PC-3 (cell line): ENCODE measurements around the gene OTX1. TPM values are rescaled to one million over a fixed set of nuclear protein-coding genes. Genes with fewer than 3 reads are reported as not detected.

Source experiments
- ATAC-seq: fragments of 200-7000 bp; cut with Tn5 transposase; 2 replicates; pipeline ENCODE4 v1.9.1; 2020; ENCODE audit warnings: mild to moderate bottlenecking, moderate library complexity
- BruUV-seq: library from RNA; stranded (reverse); fragments of 400-500 nt; replicated peaks from 2 replicates; lab custom pipeline; 2021; lab: Mats Ljungman, UMichigan
- CTCF ChIA-PET: fragments of 300-600 bp; sonication (Branson Sonifier 250); formaldehyde crosslinking; loops from one replicate; lab custom pipeline; 2022; ENCODE audit warnings: antibody characterized with exemption; lab: Charles Lee
- POLR2A ChIA-PET: fragments of 300-600 bp; sonication (Branson Sonifier 250); formaldehyde crosslinking; loops from one replicate; lab custom pipeline; 2022; ENCODE audit warnings: antibody characterized with exemption; ENCODE audit not compliant: unreplicated experiment; lab: Charles Lee
- DNase-seq: peaks from one replicate; pipeline ENCODE4 v3.0.0-alpha.2; 2015
- H2AFZ ChIP-seq: fragments of 300-600 bp; sonication (generic); 2 replicates; pipeline ENCODE4 v1.6.0; 2016; ENCODE audit warnings: antibody characterized with exemption, low read length
- H3F3A ChIP-seq: fragments of 300-600 bp; sonication (generic); one replicate; pipeline ENCODE4 v1.6.0; 2017; ENCODE audit warnings: antibody characterized with exemption, low read length, control low read depth, mild to moderate bottlenecking; ENCODE audit not compliant: unreplicated experiment
- H3K27ac ChIP-seq: fragments of 300-600 bp; sonication (generic); 2 replicates; pipeline ENCODE4 v1.5.1; 2016; ENCODE audit warnings: mild to moderate bottlenecking, low read length
- H3K27me3 ChIP-seq: fragments of 300-600 bp; sonication (generic); 2 replicates; pipeline ENCODE4 v1.6.1; 2016; ENCODE audit warnings: low read length, mixed read lengths
- H3K36me3 ChIP-seq: fragments of 300-600 bp; sonication (generic); 2 replicates; pipeline ENCODE4 v1.6.1; 2016; ENCODE audit warnings: low read depth, mixed run types, low read length, mixed read lengths
- H3K4me1 ChIP-seq: fragments of 300-600 bp; sonication (generic); 2 replicates; pipeline ENCODE4 v1.5.1; 2016; ENCODE audit warnings: low read length; ENCODE audit not compliant: insufficient read depth
- H3K4me2 ChIP-seq: fragments of 300-600 bp; sonication (generic); 2 replicates; pipeline ENCODE4 v1.6.0; 2016; ENCODE audit warnings: low read length
- H3K4me3 ChIP-seq: fragments of 300-600 bp; sonication (generic); 2 replicates; pipeline ENCODE4 v1.5.1; 2016; ENCODE audit warnings: mild to moderate bottlenecking, low read length, mixed read lengths
- H3K79me2 ChIP-seq: fragments of 300-600 bp; sonication (generic); 2 replicates; pipeline ENCODE4 v1.6.1; 2017; ENCODE audit warnings: low read length, mixed read lengths
- H3K9ac ChIP-seq: fragments of 300-600 bp; sonication (generic); 2 replicates; pipeline ENCODE4 v1.6.0; 2016; ENCODE audit warnings: mild to moderate bottlenecking, low read length
- H3K9me2 ChIP-seq: fragments of 300-600 bp; sonication (generic); replicated peaks from 2 replicates; pipeline ENCODE4 v1.6.1; 2016; ENCODE audit warnings: mixed run types, low read length, mixed read lengths
- H3K9me3 ChIP-seq: fragments of 300-600 bp; sonication (generic); 2 replicates; pipeline ENCODE4 v1.6.1; 2016; ENCODE audit warnings: low read length, mixed read lengths
- H4K20me1 ChIP-seq: fragments of 300-600 bp; sonication (generic); 2 replicates; pipeline ENCODE4 v1.6.1; 2016; ENCODE audit warnings: low read length, mixed read lengths
- CTCF ChIP-seq: fragments of 300-600 bp; sonication (generic); conservative IDR thresholded peaks from 2 replicates; pipeline ENCODE4 v1.5.1; 2017; ENCODE audit warnings: antibody characterized with exemption, low read depth, mild to moderate bottlenecking, low read length
- EZH2 ChIP-seq: fragments of 300-600 bp; sonication (generic); IDR thresholded peaks from one replicate; pipeline ENCODE4 v1.6.1; 2017; ENCODE audit warnings: antibody characterized with exemption, mild to moderate bottlenecking, low read length; ENCODE audit not compliant: unreplicated experiment
- EZH2phosphoT487 ChIP-seq: fragments of 300-600 bp; sonication (generic); IDR thresholded peaks from 2 replicates; pipeline ENCODE4 v1.6.1; 2018; ENCODE audit warnings: mild to moderate bottlenecking, antibody characterized with exemption, low read length, borderline replicate concordance
- intact Hi-C: fragments of 100-400 bp; cut with micrococcal nuclease; formaldehyde crosslinking; loops from 2 replicates; pipeline ENCODE4 v1.9.0; 2023
- total RNA-seq: library from RNA; depleted of rRNA; stranded (reverse); fragments of >200 nt; gene quantifications from 2 replicates; pipeline ENCODE4 v1.2.3, GENCODE V29; 2014

The OTX1 gene
- total RNA-seq, 1 experiment from 2014 or later = 2.3 TPM

- Histone ChIP-seq H3K27me3 (no peaks in the 10 kb centered on the region), H3K9ac (no peak overlapping the region), H3K36me3 (no peaks in the 10 kb centered on the region), H3K4me1 (peaks cover 15% of the 10 kb centered on the region), H2AFZ (no peak overlapping the region), H3K27ac (no peak overlapping the region), H3K4me3 (no peak overlapping the region), H3K4me2 (0 out of 2 replicates have a peak overlapping the region, but pooled peaks have one; percentile 6), H4K20me1 (no peaks in the 10 kb centered on the region), H3K79me2 (no peaks in the 10 kb centered on the region), H3K9me3 (no peaks in the 10 kb centered on the region), H3K9me2 (no peaks in the 10 kb centered on the region), H3F3A (no peaks in the 10 kb centered on the region)
- BruUV-seq = no TSS peak
- CTCF ChIA-PET = no interaction called here
- TF ChIP-seq EZH2phosphoT487 (no peak), CTCF (no peak), EZH2 (no peak)
- no peak for DNase-seq
- ATAC-seq = no peak
- intact Hi-C loops = no loop called here
- POLR2A ChIA-PET = interaction anchor here (0.6 kb wide), 1 partner anchor 679 kb away, joined by 3 read pairs; no protein-coding TSS in a partner anchor
These were observed 16.1 kb upstream of the OTX1 start for GRCh38 chr2:63034526-63034925.

- H3K9me2 ChIP-seq = no peaks in the 10 kb centered on the region
- H3K4me1 ChIP-seq = peaks cover 15% of the 10 kb centered on the region
- no peaks in the 10 kb centered on the region for H3K9me3 ChIP-seq
- DNase-seq = peak; percentile 12
- no peaks in the 10 kb centered on the region for H3F3A ChIP-seq
- no TSS peak for BruUV-seq
- H3K79me2 ChIP-seq = no peaks in the 10 kb centered on the region
- ChIA-PET CTCF (no interaction called here), POLR2A (interaction anchor here (0.6 kb wide), 1 partner anchor 679 kb away, joined by 3 read pairs; no protein-coding TSS in a partner anchor)
- no peak overlapping the region for H3K9ac ChIP-seq
- no peak overlapping the region for H3K27ac ChIP-seq
- H4K20me1 ChIP-seq = no peaks in the 10 kb centered on the region
- intact Hi-C loops = no loop called here
- H3K36me3 ChIP-seq = no peaks in the 10 kb centered on the region
- no peaks in the 10 kb centered on the region for H3K27me3 ChIP-seq
- no peak overlapping the region for H3K4me2 ChIP-seq
- no peak overlapping the region for H2AFZ ChIP-seq
- H3K4me3 ChIP-seq = no peak overlapping the region
- no peak for ATAC-seq
- TF ChIP-seq EZH2 (no peak), EZH2phosphoT487 (no peak), CTCF (no peak)
These were observed 15.5 kb upstream of the OTX1 start for GRCh38 chr2:63035169-63035568.

GRCh38 chr2:63035660-63036059, 15.0 kb upstream of the OTX1 start:
- Histone ChIP-seq H2AFZ (no peak overlapping the region), H3K9ac (no peak overlapping the region), H3K4me1 (peaks cover 15% of the 10 kb centered on the region), H3K36me3 (no peaks in the 10 kb centered on the region), H3K4me2 (no peak overlapping the region), H3K4me3 (no peak overlapping the region), H3K27ac (no peak overlapping the region), H3K9me3 (no peaks in the 10 kb centered on the region), H3K9me2 (no peaks in the 10 kb centered on the region), H4K20me1 (no peaks in the 10 kb centered on the region), H3K79me2 (no peaks in the 10 kb centered on the region), H3F3A (no peaks in the 10 kb centered on the region), H3K27me3 (no peaks in the 10 kb centered on the region)
- ATAC-seq (no peak), DNase-seq (no peak)
- BruUV-seq = no TSS peak
- CTCF ChIA-PET = no interaction called here
- intact Hi-C loops = no loop called here
- POLR2A ChIA-PET = no interaction called here
- no peak for TF ChIP-seq CTCF
- no peak for TF ChIP-seq EZH2phosphoT487
- TF ChIP-seq EZH2 = no peak
